HG03342 (cell line): ENCODE results near the gene ZRANB3.
"Not testable (repeated sequence)": the region's sequence is repeated elsewhere in the genome, so short reads cannot be mapped to it uniquely, and the experiment has no call there.

ENCODE experiments used
- ATAC-seq: cut with Tn5 transposase; IDR thresholded peaks from one replicate; pipeline ENCODE4 v1.9.1; 2021; ENCODE audit warnings: mild to moderate bottlenecking, moderate library complexity; ENCODE audit not compliant: unreplicated experiment

The ZRANB3 gene

GRCh38 chr2:135144343-135144742 is 386.7 kb downstream of the ZRANB3 start:
- ATAC-seq = no peak

- no peak for ATAC-seq
Observed at GRCh38 chr2:135142323-135142722, 388.7 kb downstream of the ZRANB3 start.

GRCh38 chr2:135140606-135141005 is 390.4 kb downstream of the ZRANB3 start:
- ATAC-seq = no peak

GRCh38 chr2:135132314-135132713 is 398.7 kb downstream of the ZRANB3 start:
- ATAC-seq = no peak

GRCh38 chr2:135130751-135131150 is 400.3 kb downstream of the ZRANB3 start:
- ATAC-seq = no peak

- ATAC-seq = no peak
Observed at GRCh38 chr2:135125940-135126339, 405.1 kb downstream of the ZRANB3 start.

GRCh38 chr2:135124924-135125886 is 405.8 kb downstream of the ZRANB3 start:
- ATAC-seq = no peak

- not testable (repeated sequence) for ATAC-seq
Observed at GRCh38 chr2:135121658-135122039, 409.4 kb downstream of the ZRANB3 start.

GRCh38 chr2:135121016-135121657 is 409.9 kb downstream of the ZRANB3 start:
- ATAC-seq = no peak

GRCh38 chr2:135119582-135119981 is 411.4 kb downstream of the ZRANB3 start:
- ATAC-seq = no peak

- ATAC-seq = no peak
Observed at GRCh38 chr2:135113322-135113721, 417.7 kb downstream of the ZRANB3 start.

GRCh38 chr2:135105513-135106316 is 425.3 kb downstream of the ZRANB3 start:
- not testable (repeated sequence) for ATAC-seq

- no peak for ATAC-seq
Observed at GRCh38 chr2:135103843-135104242, 427.2 kb downstream of the ZRANB3 start.

GRCh38 chr2:135099802-135100483 is 431.1 kb downstream of the ZRANB3 start:
- ATAC-seq = no peak

GRCh38 chr2:135097532-135098231 is 433.3 kb downstream of the ZRANB3 start:
- ATAC-seq = no peak

- no peak for ATAC-seq
Observed at GRCh38 chr2:135096665-135097446, 434.2 kb downstream of the ZRANB3 start.

GRCh38 chr2:135095591-135095990 is 435.4 kb downstream of the ZRANB3 start:
- ATAC-seq = no peak

GRCh38 chr2:135094508-135094907 is 436.5 kb downstream of the ZRANB3 start:
- no peak for ATAC-seq

GRCh38 chr2:135093670-135094330 is 437.2 kb downstream of the ZRANB3 start:
- no peak for ATAC-seq
